Activated naive CD4-positive, alpha-beta T cell (primary cell): ENCODE data around the gene TUBGCP3.
"Not testable (repeated sequence)": the region's sequence is repeated elsewhere in the genome, so short reads cannot be mapped to it uniquely, and the experiment has no call there.

Experiments
- DNase-seq, 4 experiments: peaks; one replicate each; lab custom pipeline; 2025; lab: John Stamatoyannopoulos, UW

TUBGCP3 gene

DNA sequence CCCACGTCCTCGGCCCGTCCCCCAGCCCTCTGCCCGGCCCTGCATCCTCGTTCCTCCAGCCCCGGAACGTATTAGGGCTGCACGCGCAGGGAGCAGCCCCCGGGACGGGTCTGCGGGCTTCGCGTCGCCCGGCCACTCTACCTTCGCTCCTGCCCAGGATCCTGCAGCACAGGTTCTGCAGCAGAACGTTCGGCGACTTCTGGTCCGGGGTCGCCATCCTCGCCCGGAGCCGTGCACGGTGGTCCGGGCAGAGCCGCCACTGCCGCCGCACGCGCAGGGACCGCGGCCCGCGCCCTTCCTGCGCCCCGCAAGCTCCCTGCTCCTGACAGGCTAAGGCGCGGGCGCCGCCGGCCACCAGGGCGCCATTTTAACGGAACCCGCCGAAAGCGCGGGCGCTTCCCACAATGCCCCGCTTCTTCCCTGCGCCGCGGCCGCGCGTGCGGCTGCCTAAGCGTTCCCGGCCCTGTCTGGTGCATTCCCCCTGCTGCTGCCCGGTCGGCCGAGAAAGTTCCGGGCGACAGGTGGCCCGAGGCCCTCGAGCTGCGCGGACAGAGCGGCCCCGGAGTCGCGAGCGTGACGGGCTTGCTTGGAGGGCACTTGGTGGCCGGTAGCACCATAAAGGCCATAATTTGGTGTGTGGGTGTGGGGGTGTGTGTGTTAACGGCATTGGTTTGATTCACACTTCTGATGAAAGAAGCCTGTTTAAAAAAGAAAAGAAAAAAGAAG, at the start of gene TUBGCP3:
Gene TUBGCP3 (minus strand): TSS at position 390 of the 726 bp plus-strand sequence. CDS start 173 bp downstream, at position 217.
- DNase-seq, result peak; percentile 50 to 71 (median 58)

DNA sequence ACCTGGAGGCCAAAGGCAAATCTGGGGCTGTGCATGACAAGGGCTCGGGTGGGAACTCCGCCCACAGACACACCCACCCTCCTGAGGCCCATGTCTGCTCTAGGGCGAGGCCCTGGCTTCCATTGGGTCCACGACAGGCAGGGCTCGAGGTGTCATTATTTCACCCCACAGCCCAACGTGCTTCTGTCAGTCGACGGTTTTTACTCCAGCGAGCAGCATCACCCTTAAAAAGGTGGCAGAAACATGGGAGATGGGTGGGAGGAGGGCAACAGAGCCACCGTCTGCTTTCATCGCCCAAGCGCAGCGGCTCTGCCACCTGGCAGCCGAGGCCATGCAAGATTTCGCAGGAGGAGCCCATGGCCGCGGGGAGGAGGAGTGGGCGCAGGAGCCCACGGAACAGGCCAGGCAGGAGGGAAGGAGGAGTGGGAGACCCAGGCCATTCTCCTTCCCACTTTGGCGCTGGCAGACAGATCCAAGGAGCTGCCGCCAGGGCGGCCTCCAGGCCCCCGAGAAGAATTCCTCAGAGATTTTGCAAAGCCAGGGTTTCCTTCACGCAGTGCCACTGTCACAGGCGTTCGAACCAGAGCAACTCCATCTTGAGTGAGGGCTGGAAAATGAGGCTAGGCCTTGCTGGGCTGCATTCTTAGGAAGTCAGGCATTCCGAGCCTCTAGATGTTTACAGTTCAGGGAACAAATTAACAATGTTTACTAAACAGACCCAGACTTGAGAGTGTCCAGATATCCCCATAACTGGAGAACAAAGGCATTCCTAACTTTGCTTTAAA, 49.3 kb upstream of the TUBGCP3 start:
- no peak for DNase-seq

DNA sequence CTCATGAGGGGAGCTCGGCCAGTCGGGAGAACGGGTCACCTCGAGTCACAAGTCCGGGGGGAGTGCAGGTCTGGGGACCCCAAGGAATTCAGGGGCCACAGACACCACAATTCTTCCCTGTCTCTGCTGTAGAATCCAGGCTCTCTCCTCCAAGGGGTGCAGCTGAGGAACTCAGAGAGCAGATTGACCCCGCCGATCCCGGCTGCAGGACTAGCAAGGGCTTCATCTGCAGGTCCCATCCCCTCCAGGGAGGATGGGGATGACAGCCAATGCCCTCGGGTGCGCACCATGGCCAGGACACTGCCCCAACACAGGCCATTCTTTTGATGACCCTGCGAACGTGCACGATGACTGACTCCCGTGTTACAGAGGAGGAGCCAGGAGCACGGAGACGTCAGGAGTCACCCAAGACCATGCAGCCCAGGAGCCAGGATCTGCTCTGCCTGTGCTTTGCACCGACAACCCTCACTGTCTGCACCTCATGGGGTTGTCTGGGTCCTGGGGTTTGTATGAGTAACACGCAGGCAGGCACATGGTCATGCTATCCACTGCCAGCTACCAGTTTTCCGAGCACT, 48.5 kb upstream of the TUBGCP3 start:
- no peak for DNase-seq

DNA sequence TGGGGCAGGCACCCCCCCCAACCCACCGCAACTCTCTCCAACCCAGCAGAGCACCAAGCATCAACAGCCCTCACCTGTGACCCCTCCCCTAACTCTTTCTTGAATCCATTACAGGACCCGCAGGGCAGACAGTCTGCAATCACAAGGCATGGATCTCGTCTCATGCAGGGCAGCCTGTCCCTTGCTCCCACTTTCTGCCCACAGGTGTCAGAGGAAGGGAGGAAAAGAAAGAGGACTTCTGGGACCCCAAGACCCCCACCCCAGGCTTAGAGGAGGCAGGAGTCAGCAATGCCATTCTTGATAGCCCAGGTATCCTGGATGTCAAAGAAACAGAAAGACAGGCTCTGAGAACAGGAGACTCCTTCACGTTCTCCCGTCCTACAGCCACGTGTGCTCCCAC, 47.4 kb upstream of the TUBGCP3 start:
- DNase-seq, result no peak

DNA sequence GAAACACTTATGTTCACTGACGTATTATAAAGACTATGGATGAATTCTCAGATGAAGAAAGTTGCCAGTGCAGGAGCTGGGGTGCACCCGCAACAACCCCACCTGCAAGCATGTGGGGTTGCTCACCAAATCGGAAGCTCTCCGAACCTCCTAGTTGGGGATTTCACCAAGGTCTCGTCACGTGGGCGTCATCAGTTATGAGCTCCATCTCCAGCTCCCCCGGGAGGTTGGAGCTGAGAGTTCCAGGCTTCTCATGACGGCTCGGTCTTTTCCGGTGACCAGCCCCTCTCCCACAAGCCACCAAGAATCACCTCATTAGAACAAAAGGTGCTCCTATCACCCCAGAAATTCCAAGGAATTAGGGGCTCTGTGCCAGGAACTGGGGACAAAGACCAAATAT, 46.1 kb upstream of the TUBGCP3 start:
- no peak for DNase-seq

DNA sequence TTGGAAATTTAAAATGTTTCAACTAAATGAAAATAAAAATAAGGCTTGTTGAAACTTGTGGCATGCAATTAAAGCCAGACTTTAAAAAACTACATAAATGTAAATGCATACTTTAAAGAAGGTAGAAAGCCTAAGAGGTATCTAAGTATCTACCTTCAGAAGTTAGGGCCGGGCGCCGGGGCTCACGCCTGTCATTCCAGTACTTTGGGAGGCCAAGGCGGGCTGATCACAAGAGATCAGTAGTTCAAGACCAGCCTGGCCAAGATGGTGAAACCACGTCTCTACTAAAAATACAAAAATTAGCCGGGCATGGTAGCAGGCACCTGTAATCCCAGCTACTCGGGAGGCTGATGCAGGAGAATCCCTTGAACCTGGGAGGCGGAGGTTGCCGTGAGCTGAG, 42.3 kb upstream of the TUBGCP3 start:
- not testable (repeated sequence) for DNase-seq

- no peak for DNase-seq
Observed at GRCh38 chr13:112629161-112629560, 41.2 kb upstream of the TUBGCP3 start.

- not testable (repeated sequence) for DNase-seq
Observed at GRCh38 chr13:112627613-112628012, 39.7 kb upstream of the TUBGCP3 start.

- no peak for DNase-seq
Observed at GRCh38 chr13:112627161-112627560, 39.2 kb upstream of the TUBGCP3 start.

DNA sequence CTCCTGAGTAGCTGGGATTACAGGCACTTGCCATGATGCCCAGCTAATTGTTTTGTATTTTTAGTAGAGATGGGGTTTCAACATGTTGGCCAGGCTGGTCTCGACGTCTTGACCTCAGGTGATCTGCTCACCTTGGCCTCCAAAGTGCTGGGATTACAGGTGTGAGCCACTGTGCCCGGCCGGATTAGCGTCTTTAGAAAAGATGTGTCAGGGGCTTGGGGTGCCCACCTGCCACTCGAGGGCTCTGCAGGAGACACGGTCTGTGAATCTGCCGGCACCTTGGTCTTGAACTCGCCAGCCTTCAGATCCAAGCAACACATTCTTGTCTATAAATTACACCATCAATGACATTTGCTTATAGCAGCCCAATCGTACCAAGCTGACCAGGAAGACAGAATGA, 38.8 kb upstream of the TUBGCP3 start:
- DNase-seq, result no peak

- DNase-seq, result no peak
Observed at GRCh38 chr13:112626124-112626523, 38.2 kb upstream of the TUBGCP3 start.

GRCh38 chr13:112625698-112626097, 37.7 kb upstream of the TUBGCP3 start:
- DNase-seq, result no peak

DNA sequence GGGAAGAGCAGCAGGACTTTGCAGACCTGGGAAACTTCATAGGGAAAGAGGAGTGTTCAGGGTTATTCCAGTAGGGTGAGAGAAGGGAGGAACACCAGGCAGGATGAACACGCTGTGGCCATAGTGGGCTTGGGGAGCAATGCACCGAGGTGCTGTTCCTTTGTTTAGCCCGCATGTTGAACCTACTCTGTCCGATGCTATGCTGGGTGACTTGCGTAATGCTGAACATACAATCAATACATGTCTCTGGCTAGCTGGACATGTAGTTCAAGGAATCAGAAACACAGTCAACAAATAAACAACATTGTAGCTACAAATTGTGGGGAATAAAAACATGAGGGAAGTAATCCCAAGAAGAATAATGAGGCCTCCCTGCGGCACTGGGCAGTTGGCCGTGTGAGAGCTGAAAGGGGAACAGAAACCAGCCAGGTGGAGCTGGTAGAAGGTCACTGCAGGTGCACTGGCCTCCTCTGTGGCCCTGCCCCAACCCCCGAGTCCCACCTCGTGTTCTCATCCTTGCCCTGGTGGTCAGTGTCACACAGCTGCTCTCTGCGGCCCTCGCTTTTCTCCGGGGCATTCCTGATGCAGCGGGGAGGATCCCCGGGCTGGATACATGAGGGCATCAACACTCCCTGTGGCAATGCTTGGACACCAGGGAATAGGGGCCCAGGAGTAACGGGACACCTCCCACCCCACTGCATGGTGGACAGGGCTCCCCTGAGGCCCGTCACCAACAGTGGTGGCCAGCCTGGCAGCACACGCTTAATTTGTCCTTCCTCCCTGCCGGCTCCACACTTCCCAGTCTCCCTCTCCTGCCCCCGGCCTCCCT, 36.9 kb upstream of the TUBGCP3 start:
- no peak for DNase-seq

DNA sequence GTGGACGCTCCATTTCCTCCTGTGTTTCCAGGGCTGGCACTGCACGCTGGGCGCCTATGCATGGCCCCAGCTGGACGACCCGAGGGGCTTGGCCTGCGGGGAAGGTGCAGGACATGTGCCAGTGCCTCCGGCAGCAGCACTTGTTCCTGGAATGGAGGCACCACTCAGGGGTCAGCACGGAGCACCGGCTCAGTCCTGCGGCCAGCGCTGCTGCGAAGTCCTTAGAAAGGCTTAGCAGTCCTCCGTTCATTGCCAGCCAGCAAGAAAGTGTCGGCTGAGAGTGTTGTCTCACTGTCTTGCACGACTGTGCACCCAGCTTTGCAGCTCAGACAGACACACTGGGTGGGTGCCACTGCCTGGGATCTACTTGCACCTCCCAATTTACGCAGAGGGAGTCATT, 36.1 kb upstream of the TUBGCP3 start:
- no peak for DNase-seq

DNA sequence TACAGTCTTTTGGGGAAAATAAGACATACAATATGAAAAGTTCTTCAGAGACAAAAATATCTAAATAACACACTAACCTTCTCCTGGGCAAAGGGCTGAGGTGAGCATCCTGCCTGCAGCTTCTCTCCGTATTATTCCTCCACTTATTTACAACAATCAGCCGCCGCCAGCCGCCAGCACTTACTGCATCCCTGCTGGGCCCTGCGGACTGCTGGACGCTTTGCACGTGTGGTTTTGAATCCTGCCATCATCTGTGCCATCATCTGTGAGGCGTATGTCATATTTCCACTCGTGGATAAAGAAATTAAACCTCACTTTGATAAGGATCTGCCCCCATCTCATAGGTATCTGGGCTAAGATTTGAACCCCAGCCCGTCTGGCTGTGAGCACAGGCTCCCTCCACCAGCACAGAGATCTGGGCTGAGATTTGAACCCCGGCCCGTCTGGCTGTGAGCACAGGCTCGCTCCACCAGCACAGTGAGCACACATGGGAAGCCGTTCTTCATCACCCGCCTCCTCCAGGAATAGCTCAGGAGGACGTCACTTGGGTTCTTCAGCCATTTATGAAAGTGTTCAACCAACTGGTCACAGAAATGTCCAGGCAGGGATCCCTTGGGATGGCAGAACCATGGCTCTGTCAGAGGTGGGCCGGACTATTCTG, 35.2 kb upstream of the TUBGCP3 start:
- no peak for DNase-seq

GRCh38 chr13:112622375-112622774, 34.4 kb upstream of the TUBGCP3 start:
- DNase-seq, result no peak

DNA sequence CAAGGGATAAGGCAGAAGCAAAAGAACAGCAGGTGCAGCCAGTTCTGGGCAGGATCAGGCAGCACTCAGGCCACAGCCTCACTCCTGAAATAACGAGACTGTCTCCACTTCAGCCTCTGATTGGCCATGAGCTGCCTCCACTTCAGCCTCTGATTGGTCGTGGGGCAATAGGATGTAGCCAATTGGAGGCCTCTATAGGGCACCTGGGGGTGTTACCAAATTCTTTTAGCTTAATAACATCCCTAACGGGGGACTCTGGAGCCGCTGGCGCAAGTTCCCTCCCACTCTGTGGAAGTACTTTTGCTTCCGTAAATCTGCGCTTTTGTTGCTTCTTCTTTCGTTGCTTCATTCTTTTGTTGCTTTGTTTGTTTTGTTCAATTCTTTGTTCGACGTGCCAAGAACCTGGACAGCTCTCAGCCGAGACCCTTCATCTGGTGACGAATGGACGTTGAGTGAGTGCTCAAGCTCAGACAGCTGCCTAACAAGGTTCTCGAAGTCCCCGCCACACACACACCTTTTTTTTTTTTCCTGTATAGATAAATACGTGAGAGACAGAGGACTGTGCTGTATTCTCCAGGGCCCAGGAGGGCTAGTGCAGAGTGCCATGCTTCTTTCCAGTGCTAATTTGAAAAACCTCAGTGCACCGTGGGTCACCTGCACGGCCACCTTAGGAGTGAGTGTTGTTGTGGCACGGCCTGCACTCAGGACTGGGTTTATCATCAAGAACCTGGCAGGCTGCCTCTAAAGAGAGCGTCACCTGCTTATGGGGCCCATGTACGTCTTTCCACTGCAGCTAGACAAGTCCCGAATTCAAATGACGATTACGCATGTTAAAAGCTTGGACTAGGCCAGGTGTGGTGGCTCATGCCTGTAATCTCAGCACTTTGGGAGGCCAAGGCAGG, 32.0 kb upstream of the TUBGCP3 start:
- no peak for DNase-seq

- DNase-seq, result no peak
Observed at GRCh38 chr13:112618501-112618900, 30.5 kb upstream of the TUBGCP3 start.

DNA sequence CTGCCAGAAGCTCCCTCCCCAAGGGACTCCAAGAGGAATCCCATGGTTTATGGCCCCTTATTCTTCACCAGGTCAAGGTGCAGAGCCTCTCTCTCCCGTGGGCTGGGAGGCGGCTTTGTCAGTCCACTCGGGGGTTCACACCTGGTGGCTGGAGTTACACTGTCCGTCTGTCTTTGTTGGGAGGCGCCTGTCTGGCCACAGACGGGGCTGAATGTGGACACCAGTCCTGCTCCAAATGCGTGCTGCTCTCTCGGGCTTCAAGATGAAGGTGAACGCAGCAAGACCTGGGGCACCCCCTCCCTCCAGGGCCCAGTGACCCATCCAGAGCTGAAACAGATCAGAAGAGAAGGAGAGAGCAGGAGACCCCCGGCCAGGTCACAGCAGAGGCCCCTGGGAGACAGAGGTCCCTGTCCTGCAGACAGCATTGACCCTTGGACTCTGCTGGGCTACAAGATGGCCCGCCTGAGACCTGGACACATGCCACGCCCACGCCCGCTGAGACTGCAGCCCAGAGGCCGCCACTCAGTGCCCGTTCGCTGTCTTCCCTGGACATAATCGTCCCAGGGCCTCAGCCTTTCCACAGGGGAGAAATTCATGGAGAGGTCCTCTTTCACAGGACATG, 29.9 kb upstream of the TUBGCP3 start:
- DNase-seq, result no peak
